Activated T-cell treated with anti-CD3 and anti-CD28 coated beads for 1 hour (primary cell): Measurements from ENCODE around the gene BFSP2.
"Not testable (repeated sequence)": the region's sequence is repeated elsewhere in the genome, so short reads cannot be mapped to it uniquely, and the experiment has no call there.

Experiments used
- DNase-seq: peaks from one replicate; pipeline ENCODE4 v3.0.0-alpha.2; 2020; ENCODE audit warnings: low read depth

The BFSP2 gene

GRCh38 chr3:133457025-133457424 lies 57.2 kb downstream of the BFSP2 start:
- no peak for DNase-seq

GRCh38 chr3:133457465-133458067 lies 57.7 kb downstream of the BFSP2 start:
- no peak for DNase-seq

- no peak for DNase-seq
Measured at GRCh38 chr3:133459400-133459799, 59.5 kb downstream of the BFSP2 start.

GRCh38 chr3:133460809-133461208 lies 61.0 kb downstream of the BFSP2 start:
- DNase-seq, result no peak

- no peak for DNase-seq
Measured at GRCh38 chr3:133461291-133461690, 61.4 kb downstream of the BFSP2 start.

DNA sequence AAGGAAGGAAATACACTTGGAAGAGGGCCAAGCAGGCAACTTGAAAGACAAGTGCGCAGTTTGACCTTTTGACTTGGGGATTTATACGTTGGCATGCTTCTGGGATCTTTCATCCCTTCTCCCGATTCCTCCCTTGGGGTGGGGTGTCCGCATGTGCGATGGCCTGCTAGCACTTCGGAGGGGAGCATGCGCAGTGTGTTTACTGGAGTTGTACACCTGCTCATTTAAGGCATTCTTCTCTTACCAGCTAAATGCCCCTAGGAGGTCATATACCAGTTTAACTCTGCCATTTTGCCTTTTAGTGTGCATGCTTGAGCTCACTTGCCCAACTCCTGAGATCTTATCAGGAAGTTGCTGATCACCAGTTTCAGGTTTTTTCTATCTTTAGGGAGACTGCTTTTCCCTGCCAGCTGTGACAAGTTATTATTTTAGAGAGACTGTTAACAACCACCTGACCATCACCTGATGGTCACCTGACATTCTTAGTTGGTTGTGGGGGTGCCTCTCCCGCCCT lies 63.5 kb downstream of the BFSP2 start:
- DNase-seq, result no peak

GRCh38 chr3:133464573-133464972 lies 64.7 kb downstream of the BFSP2 start:
- DNase-seq, result no peak

- DNase-seq, result no peak
Measured at GRCh38 chr3:133466531-133467386, 66.9 kb downstream of the BFSP2 start.

GRCh38 chr3:133467780-133468179 lies 67.9 kb downstream of the BFSP2 start:
- DNase-seq, result no peak

DNA sequence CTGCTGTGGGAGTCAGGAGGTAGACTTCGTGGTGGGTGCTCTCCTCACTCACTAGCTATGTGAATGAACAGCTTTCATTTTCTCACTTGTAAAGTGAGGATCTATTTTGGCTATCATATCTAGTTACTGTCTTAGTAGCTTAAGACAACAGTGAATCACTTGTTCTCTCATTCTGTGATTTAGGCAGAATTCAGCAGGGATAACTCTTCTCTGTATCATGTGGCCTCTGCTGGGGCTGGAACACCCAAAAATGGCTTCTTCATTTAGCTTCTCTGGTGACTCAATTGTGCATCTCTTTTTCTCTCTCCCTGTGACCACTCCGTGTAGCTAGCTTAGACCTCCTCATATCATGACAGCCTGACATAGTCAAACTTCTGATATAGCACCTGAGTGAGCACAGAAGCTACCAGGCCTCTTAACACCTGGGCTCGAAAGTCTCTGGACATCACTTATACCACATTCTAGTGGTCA lies 68.4 kb downstream of the BFSP2 start:
- DNase-seq, result no peak

- DNase-seq, result no peak
Measured at GRCh38 chr3:133469140-133469731, 69.4 kb downstream of the BFSP2 start.

DNA sequence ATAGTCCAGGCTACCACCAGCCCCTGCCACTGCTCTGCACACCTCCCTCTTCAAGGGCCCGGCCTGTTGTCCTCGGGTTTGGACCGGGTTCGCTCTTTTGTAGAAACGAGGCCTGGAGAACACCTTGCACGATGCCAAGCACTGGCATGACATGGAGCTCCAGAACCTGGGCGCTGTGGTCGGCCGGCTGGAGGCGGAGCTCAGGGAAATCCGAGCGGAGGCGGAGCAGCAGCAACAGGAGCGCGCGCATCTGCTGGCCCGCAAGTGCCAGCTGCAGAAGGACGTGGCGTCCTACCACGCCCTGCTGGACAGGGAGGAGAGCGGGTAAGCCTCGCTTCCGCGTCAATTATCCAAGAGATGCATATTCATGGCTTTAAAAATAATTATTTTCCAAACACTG lies 72.4 kb downstream of the BFSP2 start:
- no peak for DNase-seq

DNA sequence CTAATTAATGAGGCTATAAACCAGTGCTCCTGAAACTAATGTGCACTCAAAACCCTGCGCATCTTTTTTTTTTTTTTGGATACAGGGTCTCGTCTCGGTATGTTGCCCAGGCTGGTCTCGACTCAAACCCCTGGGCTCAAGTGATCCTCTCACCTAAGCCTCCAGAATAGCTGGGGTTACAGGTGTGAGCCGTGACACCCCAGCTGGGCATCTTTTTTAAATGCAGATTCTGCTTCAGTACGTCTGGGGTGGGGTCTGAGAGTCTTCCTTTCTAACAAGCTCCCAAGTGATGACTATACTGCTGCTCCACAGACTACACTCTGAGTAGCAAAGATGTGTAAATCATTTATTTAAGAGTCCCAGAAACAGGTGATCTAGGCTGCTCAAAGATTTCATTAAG lies 73.0 kb downstream of the BFSP2 start:
- DNase-seq, result no peak

- DNase-seq, result not testable (repeated sequence)
Measured at GRCh38 chr3:133473472-133474191, 73.8 kb downstream of the BFSP2 start.

GRCh38 chr3:133474251-133474801 lies 74.5 kb downstream of the BFSP2 start:
- DNase-seq, result no peak

GRCh38 chr3:133474817-133475216 lies 75.0 kb downstream of the BFSP2 start:
- no peak for DNase-seq

DNA sequence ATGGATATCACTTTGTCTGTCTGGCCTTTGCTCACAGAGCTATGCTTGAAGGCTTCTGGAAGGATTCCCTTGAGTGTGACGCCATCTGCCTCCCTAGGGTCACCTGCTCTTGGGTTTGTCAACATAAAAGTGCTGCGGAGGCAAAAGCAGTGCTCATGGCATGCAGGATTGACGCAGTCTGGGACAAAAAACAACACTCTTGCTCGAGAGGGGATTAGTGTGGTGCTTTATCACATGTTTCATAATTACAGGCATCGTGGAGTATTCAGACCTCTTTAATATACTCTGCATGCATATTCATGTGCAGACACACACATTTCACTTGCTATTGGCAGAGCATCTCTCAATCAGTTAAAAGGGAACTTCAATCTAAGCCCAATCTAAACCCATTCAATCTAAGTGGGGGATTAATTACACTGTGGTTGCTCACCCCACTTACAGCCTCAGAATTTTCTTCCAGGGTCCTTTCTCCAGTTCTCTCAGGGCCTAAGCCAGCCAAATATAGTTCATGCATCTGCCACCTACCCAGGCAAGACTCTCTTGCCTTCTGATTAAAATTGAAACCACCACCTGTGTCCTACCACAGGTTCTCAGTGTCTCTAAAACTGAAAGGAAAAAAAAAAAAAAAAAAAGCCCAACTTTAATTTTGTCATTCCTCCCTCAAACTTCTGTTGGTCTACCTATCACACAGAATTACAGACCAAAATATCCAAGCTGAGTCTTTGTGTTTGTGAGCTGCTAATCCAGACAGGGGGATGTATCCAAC lies 75.6 kb downstream of the BFSP2 start:
- no peak for DNase-seq

DNA sequence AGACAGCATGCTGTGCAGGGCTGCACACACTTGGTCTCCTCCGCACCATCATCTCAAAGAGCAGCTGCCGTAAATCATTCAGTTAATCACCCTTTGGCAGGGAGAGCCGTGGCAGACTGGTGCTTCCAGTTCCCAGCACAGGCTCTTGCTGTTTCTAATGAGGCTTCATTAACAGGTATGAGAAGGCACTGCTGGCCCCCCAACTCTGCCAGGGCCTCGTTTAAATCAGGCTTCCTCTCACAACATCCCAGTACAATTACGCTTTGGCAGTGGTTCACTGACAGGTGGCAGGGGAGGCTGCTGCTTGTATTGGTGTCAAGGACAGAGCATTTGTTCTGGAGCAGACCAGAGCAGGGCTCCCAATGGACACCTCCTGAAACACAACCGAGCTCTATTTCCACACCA lies 77.1 kb downstream of the BFSP2 start:
- DNase-seq, result no peak

DNA sequence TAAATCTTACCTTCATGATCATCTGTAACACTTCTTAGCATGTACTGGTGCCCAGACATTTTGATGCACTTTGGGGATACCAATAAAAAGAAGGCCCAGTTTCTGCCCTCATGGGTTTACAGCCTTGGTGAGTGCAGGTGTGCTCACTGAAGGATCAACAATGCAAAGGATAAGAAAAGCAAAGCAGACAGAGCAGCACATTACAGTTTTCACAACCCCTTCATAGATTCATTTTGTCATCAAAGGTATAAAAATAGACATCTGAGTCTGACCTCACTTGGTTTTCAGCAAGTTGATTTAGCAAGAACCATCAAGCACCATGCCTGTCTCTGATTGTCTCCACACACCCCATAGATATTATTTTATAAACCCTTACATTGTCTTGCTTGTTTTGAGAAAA lies 77.6 kb downstream of the BFSP2 start:
- DNase-seq, result no peak

- no peak for DNase-seq
Measured at GRCh38 chr3:133478624-133479023, 78.8 kb downstream of the BFSP2 start.

GRCh38 chr3:133479401-133479800 lies 79.5 kb downstream of the BFSP2 start:
- no peak for DNase-seq
